Naive thymus-derived CD4-positive, alpha-beta T cell (primary cell): ENCODE results near the gene FITM1. TPM values are rescaled to one million over a fixed set of nuclear protein-coding genes. Genes with fewer than 3 reads are reported as not detected.

Experiments
- ATAC-seq: fragments of 150-1000 bp; cut with Tn5 transposase; 2 replicates; pipeline ENCODE4 v1.10.0; 2021; ENCODE audit warnings: mild to moderate bottlenecking, moderate library complexity
- CTCF ChIA-PET: fragments of 350-600 bp; sonication (Branson Sonifier 250); formaldehyde crosslinking; loops from one replicate; lab custom pipeline; 2021; ENCODE audit warnings: antibody characterized with exemption; lab: Charles Lee
- POLR2A ChIA-PET: fragments of 350-600 bp; sonication (Branson Sonifier 250); formaldehyde crosslinking; loops from one replicate; lab custom pipeline; 2021; ENCODE audit warnings: antibody characterized with exemption, inconsistent platforms; lab: Charles Lee
- DNase-seq, 9 donors: peaks; one replicate each; pipeline versions ENCODE4 v3.0.0 to v3.0.0-alpha.2; 2020 to 2022; ENCODE audit warnings: mixed read lengths in 1 of 9
- H3K27ac ChIP-seq: one replicate; pipeline ENCODE4 v1.7.0; 2013; ENCODE audit warnings: mild to moderate bottlenecking, low read depth, low read length, moderate library complexity
- H3K27me3 ChIP-seq, 2 donors: one replicate each; pipeline ENCODE4 v1.7.0; 2013; ENCODE audit warnings: low read length in 2 of 2, mild to moderate bottlenecking in 2 of 2, moderate library complexity in 2 of 2; ENCODE audit not compliant: control insufficient read depth in 2 of 2, insufficient read depth in 2 of 2
- H3K36me3 ChIP-seq, 3 experiments: 1 replicate in 2 of 3; 2 replicates in 1 of 3; pipeline ENCODE4 v1.7.0; 2013; ENCODE audit warnings: low read length in 3 of 3, mild to moderate bottlenecking in 3 of 3, moderate library complexity in 1 of 3; ENCODE audit not compliant: insufficient read depth in 3 of 3, control insufficient read depth in 2 of 3
- H3K4me1 ChIP-seq, 2 donors: one replicate each; pipeline ENCODE4 v1.7.0; 2013; ENCODE audit warnings: low read length in 2 of 2, mild to moderate bottlenecking in 2 of 2, moderate library complexity in 1 of 2; ENCODE audit not compliant: control insufficient read depth in 2 of 2, insufficient read depth in 2 of 2
- H3K4me3 ChIP-seq: 2 replicates; pipeline ENCODE4 v1.7.0; 2013; ENCODE audit warnings: mild to moderate bottlenecking, low read length
- H3K9me3 ChIP-seq, 3 experiments: 1 replicate in 2 of 3; 2 replicates in 1 of 3; pipeline ENCODE4 v1.7.0; 2013; ENCODE audit warnings: low read length in 3 of 3; ENCODE audit not compliant: control insufficient read depth in 2 of 3
- H3K27ac Mint-ChIP-seq, 9 donors: one replicate each; pipeline ENCODE4 v1.8.0; 2020 to 2022; ENCODE audit warnings: mixed read lengths in 9 of 9, mild to moderate bottlenecking in 8 of 9, moderate library complexity in 5 of 9, inconsistent platforms in 2 of 9
- H3K27me3 Mint-ChIP-seq, 5 donors: one replicate each; pipeline ENCODE4 v1.8.0; 2021 to 2022; ENCODE audit warnings: mixed read lengths in 5 of 5, mild to moderate bottlenecking in 1 of 5
- H3K36me3 Mint-ChIP-seq, 5 donors: one replicate each; pipeline ENCODE4 v1.8.0; 2020 to 2022; ENCODE audit warnings: mixed read lengths in 5 of 5, mild to moderate bottlenecking in 3 of 5, inconsistent platforms in 1 of 5
- H3K4me1 Mint-ChIP-seq, 7 donors: one replicate each; pipeline ENCODE4 v1.8.0; 2020 to 2022; ENCODE audit warnings: mixed read lengths in 7 of 7, mild to moderate bottlenecking in 3 of 7, inconsistent platforms in 1 of 7
- H3K4me3 Mint-ChIP-seq, 10 donors: one replicate each; pipeline ENCODE4 v1.8.0; 2020 to 2022; ENCODE audit warnings: mild to moderate bottlenecking in 10 of 10, mixed read lengths in 10 of 10, moderate library complexity in 6 of 10, inconsistent platforms in 2 of 10
- H3K9me3 Mint-ChIP-seq, 11 donors: one replicate each; pipeline ENCODE4 v1.8.0; 2020 to 2022; ENCODE audit warnings: mixed read lengths in 11 of 11, mild to moderate bottlenecking in 4 of 11, inconsistent platforms in 1 of 11, moderate library complexity in 1 of 11
- intact Hi-C, 2 donors: fragments of 100-400 bp; cut with micrococcal nuclease; formaldehyde crosslinking; loops; one replicate each; pipeline ENCODE4 v1.15.1; 2023
- polyA plus RNA-seq, 2 donors: library from polyadenylated mRNA; unstranded; fragments of 300-500 nt; fragmentation: Illumina TruSeq; gene quantifications; one replicate each; pipeline ENCODE4 v1.2.3, GENCODE V29; 2021
- total RNA-seq, 6 experiments: library from RNA in 5 of 6; stranded (reverse) in 5 of 6; gene quantifications; 1 replicate in 5 of 6; 2 replicates in 1 of 6; pipeline ENCODE4 v1.2.3 and lab custom pipeline; 2021 to 2026

Gene FITM1
- total and polyA plus RNA-seq, 7 experiments from 2014 or later = 0.48 to 4.3 (median 1.8) TPM

GRCh38 chr14:24150993-24151392, 20.5 kb downstream of the FITM1 start:
- peaks cover 21 to 62% (median 30%) of the 10 kb centered on the region in 3 experiments for H3K36me3 ChIP-seq
- no peaks in the 10 kb centered on the region for H3K9me3 ChIP-seq
- no peak overlapping the region for H3K4me3 ChIP-seq
- H3K27me3 Mint-ChIP-seq = no peaks in the 10 kb centered on the region
- ATAC-seq = no peak
- no peak for DNase-seq
- no peaks in the 10 kb centered on the region for H3K27me3 ChIP-seq
- peaks cover 0 to 50% (median 23%) of the 10 kb centered on the region in 5 donors for H3K36me3 Mint-ChIP-seq
- H3K4me3 Mint-ChIP-seq = peak overlapping the region in 1 of 10 donors; percentile 56
- ChIA-PET CTCF (interaction anchor here (1.0 to 1.6 kb wide), 4 partner anchors 9 to 156 kb away, joined by 3 to 14 read pairs (median 5); no protein-coding TSS in a partner anchor), POLR2A (interaction anchor here (0.5 to 11.1 kb wide), 9 partner anchors 10 to 119 kb away, joined by 3 to 139 read pairs (median 5); partner anchors contain the start of genes EMC9, IPO4, IRF9 and PSME1)
- H3K9me3 Mint-ChIP-seq = no peaks in the 10 kb centered on the region
- intact Hi-C loops = no loop called here
- H3K27ac Mint-ChIP-seq = peak overlapping the region in 3 of 9 donors; percentile 22 to 52 (median 28)
- H3K4me1 Mint-ChIP-seq = peaks cover 19 to 43% (median 32%) of the 10 kb centered on the region in 7 donors
- H3K27ac ChIP-seq = no peak overlapping the region
- peaks cover 19 to 24% of the 10 kb centered on the region in 2 donors for H3K4me1 ChIP-seq

GRCh38 chr14:24151404-24152080, 21.1 kb downstream of the FITM1 start:
- ATAC-seq (no peak), DNase-seq (no peak)
- no peaks in the 10 kb centered on the region for H3K9me3 ChIP-seq
- H3K27ac ChIP-seq = no peak overlapping the region
- intact Hi-C loops = no loop called here
- peaks cover 21 to 67% (median 30%) of the 10 kb centered on the region in 3 experiments for H3K36me3 ChIP-seq
- H3K4me1 Mint-ChIP-seq = peaks cover 19 to 38% (median 29%) of the 10 kb centered on the region in 7 donors
- peak overlapping the region in 1 of 9 donors; percentile 22 for H3K27ac Mint-ChIP-seq
- no peak overlapping the region for H3K4me3 Mint-ChIP-seq
- no peaks in the 10 kb centered on the region for H3K27me3 ChIP-seq
- no peak overlapping the region for H3K4me3 ChIP-seq
- CTCF ChIA-PET = interaction anchor here (1.1 to 1.6 kb wide), 3 partner anchors 9 to 156 kb away, joined by 4 to 14 read pairs (median 6); no protein-coding TSS in a partner anchor
- no peaks in the 10 kb centered on the region for H3K27me3 Mint-ChIP-seq
- H3K4me1 ChIP-seq = peaks cover 18 to 21% of the 10 kb centered on the region in 2 donors
- POLR2A ChIA-PET = interaction anchor here (0.6 to 11.1 kb wide), 9 partner anchors 9 to 53 kb away, joined by 3 to 139 read pairs (median 3); partner anchors contain the start of genes EMC9, IPO4, IRF9 and PSME1
- H3K9me3 Mint-ChIP-seq = no peaks in the 10 kb centered on the region
- peaks cover 0 to 48% (median 24%) of the 10 kb centered on the region in 5 donors for H3K36me3 Mint-ChIP-seq

- intact Hi-C loops = no loop called here
- H3K4me1 Mint-ChIP-seq = peaks cover 0 to 25% (median 11%) of the 10 kb centered on the region in 7 donors
- H3K4me3 ChIP-seq = no peak overlapping the region
- H3K27me3 ChIP-seq = no peaks in the 10 kb centered on the region
- no peaks in the 10 kb centered on the region for H3K9me3 ChIP-seq
- ATAC-seq (no peak), DNase-seq (no peak)
- peaks cover 27 to 77% (median 41%) of the 10 kb centered on the region in 3 experiments for H3K36me3 ChIP-seq
- H3K27ac ChIP-seq = peak overlapping the region; percentile 47
- H3K4me1 ChIP-seq = peaks cover under 1 to 1% of the 10 kb centered on the region in 2 donors
- peaks cover 6 to 50% (median 25%) of the 10 kb centered on the region in 5 donors for H3K36me3 Mint-ChIP-seq
- peak overlapping the region in 5 of 9 donors; percentile 38 to 81 (median 61) for H3K27ac Mint-ChIP-seq
- no peak overlapping the region for H3K4me3 Mint-ChIP-seq
- no peaks in the 10 kb centered on the region for H3K27me3 Mint-ChIP-seq
- POLR2A ChIA-PET = interaction anchor here (0.5 to 1.7 kb wide), 8 partner anchors 8 to 88 kb away, joined by 3 to 8 read pairs (median 4); partner anchors contain the start of genes DCAF11, MDP1, NRL and PSME1
- no peaks in the 10 kb centered on the region for H3K9me3 Mint-ChIP-seq
- CTCF ChIA-PET = interaction anchor here (1.2 kb wide), 1 partner anchor 9 kb away, joined by 5 read pairs; no protein-coding TSS in a partner anchor
Measured at GRCh38 chr14:24155100-24155499, 24.6 kb downstream of the FITM1 start.

- intact Hi-C loops = no loop called here
- peaks cover 9% of the 10 kb centered on the region in 2 donors for H3K4me1 ChIP-seq
- H3K27ac ChIP-seq = no peak overlapping the region
- H3K27me3 Mint-ChIP-seq = peaks cover 0 to 4% (median 0%) of the 10 kb centered on the region in 5 donors
- DNase-seq = no peak
- no peak overlapping the region for H3K4me3 Mint-ChIP-seq
- ChIA-PET POLR2A (interaction anchor here (1.0 to 1.7 kb wide), 3 partner anchors 10 to 59 kb away, joined by 3 to 7 read pairs (median 3); partner anchors contain the start of genes IPO4 and MDP1), CTCF (interaction anchor here (0.6 kb wide), 1 partner anchor 47 kb away, joined by 4 read pairs; no protein-coding TSS in a partner anchor)
- no peaks in the 10 kb centered on the region for H3K9me3 ChIP-seq
- no peak overlapping the region for H3K4me3 ChIP-seq
- peaks cover 11 to 33% (median 21%) of the 10 kb centered on the region in 7 donors for H3K4me1 Mint-ChIP-seq
- ATAC-seq = no peak
- H3K27ac Mint-ChIP-seq = peak overlapping the region; percentile 46 to 100 (median 75)
- H3K9me3 Mint-ChIP-seq = peaks cover 0 to 4% (median 0%) of the 10 kb centered on the region in 11 donors
- H3K27me3 ChIP-seq = no peaks in the 10 kb centered on the region
- H3K36me3 ChIP-seq = peaks cover 23 to 69% (median 26%) of the 10 kb centered on the region in 3 experiments
- H3K36me3 Mint-ChIP-seq = peaks cover 6 to 55% (median 27%) of the 10 kb centered on the region in 5 donors
Measured at GRCh38 chr14:24156840-24157239, 26.4 kb downstream of the FITM1 start.

- peaks cover 0 to 4% (median 0%) of the 10 kb centered on the region in 5 donors for H3K27me3 Mint-ChIP-seq
- Histone ChIP-seq H3K36me3 (peaks cover 23 to 66% (median 24%) of the 10 kb centered on the region in 3 experiments), H3K4me1 (peaks cover 9 to 14% of the 10 kb centered on the region in 2 donors), H3K4me3 (no peak overlapping the region), H3K27ac (no peak overlapping the region), H3K9me3 (no peaks in the 10 kb centered on the region), H3K27me3 (no peaks in the 10 kb centered on the region)
- peaks cover 16 to 38% (median 23%) of the 10 kb centered on the region in 7 donors for H3K4me1 Mint-ChIP-seq
- ChIA-PET POLR2A (interaction anchor here (1.0 to 1.7 kb wide), 3 partner anchors 10 to 43 kb away, joined by 3 read pairs; partner anchors contain the start of gene IPO4), CTCF (interaction anchor here (0.6 kb wide), 1 partner anchor 48 kb away, joined by 4 read pairs; no protein-coding TSS in a partner anchor)
- H3K27ac Mint-ChIP-seq = peak overlapping the region in 4 of 9 donors; percentile 67 to 100 (median 78)
- H3K4me3 Mint-ChIP-seq = no peak overlapping the region
- DNase-seq (no peak), ATAC-seq (no peak)
- H3K9me3 Mint-ChIP-seq = peaks cover 0 to 4% (median 0%) of the 10 kb centered on the region in 11 donors
- intact Hi-C loops = no loop called here
- H3K36me3 Mint-ChIP-seq = peaks cover 6 to 57% (median 28%) of the 10 kb centered on the region in 5 donors
Measured at GRCh38 chr14:24157331-24157730, 26.9 kb downstream of the FITM1 start.
